OCI-LY1 (cell line): ENCODE data around the gene CCDC160.

Source experiments
- CTCF ChIP-seq: fragments of 200-600 bp; sonication (generic), shearing (Covaris generic); IDR thresholded peaks from 2 replicates; pipeline ENCODE4 v1.5.1; 2017; ENCODE audit warnings: mild to moderate bottlenecking, antibody characterized with exemption, low read length, moderate library complexity, mixed read lengths
- EZH2 ChIP-seq: fragments of 200-600 bp; sonication (generic), shearing (Covaris generic); IDR thresholded peaks from 2 replicates; pipeline ENCODE4 v1.8.0; 2017; ENCODE audit warnings: borderline replicate concordance, mixed run types, mild to moderate bottlenecking, antibody characterized with exemption, low read length, moderate library complexity, mixed read lengths

- TF ChIP-seq CTCF (no peak), EZH2 (no peak)
These were observed 10.5 kb downstream of the CCDC160 start for GRCh38 chrX:134247492-134247891.
